GM23248 (cell line): ENCODE results near the gene TUBA1B. TPM values are rescaled to one million over a fixed set of nuclear protein-coding genes. Genes with fewer than 3 reads are reported as not detected.

Source experiments
- DNase-seq: peaks from one replicate; pipeline ENCODE4 v3.0.0-alpha.2; 2015
- H2AFZ ChIP-seq: fragments of 200-600 bp; sonication (generic); 2 replicates; pipeline ENCODE4 v1.6.1; 2016; ENCODE audit warnings: antibody characterized with exemption
- H3F3A ChIP-seq: fragments of 200-600 bp; sonication (generic); 2 replicates; pipeline ENCODE4 v1.6.1; 2016; ENCODE audit warnings: mild to moderate bottlenecking, antibody characterized with exemption, mixed run types; ENCODE audit not compliant: insufficient read depth
- H3K27ac ChIP-seq: fragments of 200-600 bp; sonication (generic); 2 replicates; pipeline ENCODE4 v1.5.1; 2016; ENCODE audit warnings: mild to moderate bottlenecking
- H3K27me3 ChIP-seq: fragments of 200-600 bp; sonication (generic); replicated peaks from 2 replicates; pipeline ENCODE4 v1.6.1; 2016; ENCODE audit warnings: mild to moderate bottlenecking; ENCODE audit not compliant: insufficient read depth
- H3K36me3 ChIP-seq: fragments of 200-600 bp; sonication (generic); 2 replicates; pipeline ENCODE4 v1.6.1; 2016; ENCODE audit warnings: low read depth, mild to moderate bottlenecking
- H3K4me1 ChIP-seq: fragments of 200-600 bp; sonication (generic); 2 replicates; pipeline ENCODE4 v1.6.1; 2016; ENCODE audit warnings: mild to moderate bottlenecking; ENCODE audit not compliant: insufficient read depth
- H3K4me2 ChIP-seq: fragments of 200-600 bp; sonication (generic); one replicate; pipeline ENCODE4 v1.6.1; 2016; ENCODE audit warnings: mild to moderate bottlenecking; ENCODE audit not compliant: unreplicated experiment
- H3K4me3 ChIP-seq: fragments of 200-600 bp; sonication (generic); 2 replicates; pipeline ENCODE4 v1.5.1; 2016; ENCODE audit warnings: mild to moderate bottlenecking
- H3K79me2 ChIP-seq: fragments of 200-600 bp; sonication (generic); 2 replicates; pipeline ENCODE4 v1.6.1; 2016; ENCODE audit warnings: mild to moderate bottlenecking; ENCODE audit not compliant: insufficient read depth
- H3K9ac ChIP-seq: fragments of 200-600 bp; sonication (generic); 2 replicates; pipeline ENCODE4 v1.6.1; 2016; ENCODE audit warnings: mild to moderate bottlenecking
- H3K9me2 ChIP-seq: fragments of 200-600 bp; sonication (generic); 2 replicates; pipeline ENCODE4 v1.6.1; 2016; ENCODE audit warnings: mixed run types, mild to moderate bottlenecking, moderate library complexity; ENCODE audit not compliant: insufficient read depth
- H3K9me3 ChIP-seq: fragments of 200-600 bp; sonication (generic); one replicate; pipeline ENCODE4 v1.6.1; 2017; ENCODE audit warnings: low read depth
- H4K20me1 ChIP-seq: fragments of 200-600 bp; sonication (generic); 2 replicates; pipeline ENCODE4 v1.6.0; 2016; ENCODE audit not compliant: insufficient read depth
- EZH2 ChIP-seq: fragments of 200-600 bp; sonication (generic); IDR thresholded peaks from 2 replicates; pipeline ENCODE4 v1.6.1; 2018; ENCODE audit warnings: antibody characterized with exemption, mild to moderate bottlenecking; ENCODE audit not compliant: insufficient read depth, poor library complexity, severe bottlenecking
- EZH2phosphoT487 ChIP-seq: fragments of 200-600 bp; sonication (generic); IDR thresholded peaks from 2 replicates; pipeline ENCODE4 v1.6.1; 2018; ENCODE audit warnings: antibody characterized with exemption, moderate library complexity, mild to moderate bottlenecking, low read depth; ENCODE audit not compliant: insufficient read depth
- WGBS, 2 experiments: methylation state at CpG; one replicate each; pipeline ENCODE4 v1.1.6; 2015 to 2017; ENCODE audit warnings: low lambda C conversion rate in 2 of 2, low coverage in 1 of 2; ENCODE audit errors: missing lambda C conversion rate in 2 of 2; 5-methylcytosine and 5-hydroxymethylcytosine counted together
- in situ Hi-C: fragments of 300-500 bp; cut with MboI; formaldehyde crosslinking; loops from 2 replicates; pipeline ENCODE4 v1.15.0; 2020
- polyA plus RNA-seq: library from polyadenylated mRNA; unstranded; fragments of >200 nt; fragmentation: Nextera tagmentation; extraction: Ambion mirVana; gene quantifications from 2 replicates; pipeline ENCODE4 v1.2.1, GENCODE V29; 2016
- total RNA-seq: library from RNA; depleted of rRNA; stranded (reverse); fragments of >200 nt; shearing (Covaris generic); gene quantifications from 2 replicates; pipeline ENCODE4 v1.2.3, GENCODE V29; 2014

The TUBA1B gene
- total and polyA plus RNA-seq, 2 experiments from 2014 or later: 1,195 to 1,776 TPM

- no peaks in the 10 kb centered on the region for H4K20me1 ChIP-seq
- WGBS, 2 experiments: 60 to 71% methylated on average over 6 of the region's 6 CpGs
- H3K27ac ChIP-seq: peak overlapping the region; percentile 69
- peak; percentile 56 for DNase-seq
- H3K27me3 ChIP-seq: no peaks in the 10 kb centered on the region
- peak overlapping the region; percentile 85 for H3K4me3 ChIP-seq
- H3K9ac ChIP-seq: peak overlapping the region; percentile 89
- peaks cover 22% of the 10 kb centered on the region for H3K4me1 ChIP-seq
- no peak for TF ChIP-seq EZH2phosphoT487
- TF ChIP-seq EZH2: no peak
- H3K9me3 ChIP-seq: no peaks in the 10 kb centered on the region
- no peaks in the 10 kb centered on the region for H3K36me3 ChIP-seq
- H3K79me2 ChIP-seq: peaks cover 40% of the 10 kb centered on the region
- peak overlapping the region; percentile 96 for H2AFZ ChIP-seq
- peaks cover 19% of the 10 kb centered on the region for H3F3A ChIP-seq
- in situ Hi-C loops: no loop called here
- H3K4me2 ChIP-seq: peak overlapping the region; percentile 79
- H3K9me2 ChIP-seq: no peaks in the 10 kb centered on the region
Measured at GRCh38 chr12:49111206-49111605, 20.0 kb downstream of the TUBA1B start.

DNA sequence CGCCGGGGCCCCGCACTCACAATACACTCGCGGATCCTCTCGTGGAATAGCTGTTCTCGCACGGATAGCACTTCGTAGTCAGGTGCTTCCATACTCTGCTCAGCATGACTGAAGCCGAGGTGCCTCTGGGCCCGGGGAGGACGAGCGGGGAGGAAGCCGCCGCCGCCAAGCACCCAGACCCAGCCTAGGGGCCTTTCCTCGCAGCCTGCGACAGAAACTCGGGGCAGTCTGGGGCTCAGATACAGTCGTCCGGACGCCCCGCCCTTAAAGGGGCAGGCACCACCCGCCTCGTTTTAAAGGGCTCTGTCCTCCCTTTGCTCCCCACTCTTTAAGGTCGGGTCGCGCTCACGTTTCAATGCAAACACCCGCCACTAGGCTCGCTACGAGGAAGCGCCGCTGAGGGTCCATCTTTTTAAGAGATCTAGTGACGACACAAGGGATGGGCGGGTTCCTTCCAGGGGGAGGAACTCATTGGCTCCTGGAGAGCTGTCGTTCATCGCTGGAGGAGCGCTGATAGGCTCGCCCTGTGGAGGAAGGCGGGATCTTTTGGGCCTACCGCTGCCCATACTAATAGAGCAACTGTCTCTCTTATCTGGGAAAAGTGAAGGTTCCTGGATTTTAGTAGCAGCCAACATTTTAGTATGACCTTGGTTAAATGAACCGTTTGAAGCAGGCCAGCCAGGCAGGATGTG, 20.6 kb downstream of the TUBA1B start, which contains the start of gene LMBR1L:
TSS of gene LMBR1L (minus strand) at position 384 of the 692 bp plus-strand sequence. CDS start at position 92, 292 bp downstream.
- WGBS, 2 experiments: 0 to 1% methylated on average over 33 to 40 of the region's 43 CpGs
- in situ Hi-C loops: no loop called here
- H3K9me3 ChIP-seq: no peaks in the 10 kb centered on the region

GRCh38 chr12:49109641-49110463, 21.3 kb downstream of the TUBA1B start:
- in situ Hi-C loops: no loop called here
- H3K9me2 ChIP-seq: no peaks in the 10 kb centered on the region
- no peaks in the 10 kb centered on the region for H3K36me3 ChIP-seq
- peaks cover 53% of the 10 kb centered on the region for H3K79me2 ChIP-seq
- H3K9me3 ChIP-seq: no peaks in the 10 kb centered on the region
- H4K20me1 ChIP-seq: no peaks in the 10 kb centered on the region
- H3K27ac ChIP-seq: peak overlapping the region; percentile 69
- peak overlapping the region; percentile 99 for H3K4me2 ChIP-seq
- no peak for DNase-seq
- H3K27me3 ChIP-seq: no peaks in the 10 kb centered on the region
- TF ChIP-seq EZH2 (no peak), EZH2phosphoT487 (no peak)
- peaks cover 19% of the 10 kb centered on the region for H3F3A ChIP-seq
- peaks cover 28% of the 10 kb centered on the region for H3K4me1 ChIP-seq
- WGBS, 2 experiments: 2 to 3% methylated on average over 25 to 30 of the region's 33 CpGs
- H3K4me3 ChIP-seq: peak overlapping the region; percentile 85
- H2AFZ ChIP-seq: peak overlapping the region; percentile 85
- H3K9ac ChIP-seq: peak overlapping the region; percentile 89

More for the DNA sequence above, 20.6 kb downstream of the TUBA1B start, which contains the start of gene LMBR1L:
- Histone ChIP-seq H3K4me3 (peak within 1 kb of the TSS; percentile 85), H3F3A (peaks cover 19% of the 10 kb centered on the region), H3K27ac (peak within 1 kb of the TSS; percentile 69), H3K9ac (peak within 1 kb of the TSS; percentile 89), H4K20me1 (no peaks in the 10 kb centered on the region), H3K79me2 (peaks cover 46% of the 10 kb centered on the region), H3K4me1 (peaks cover 25% of the 10 kb centered on the region), H3K36me3 (no peaks in the 10 kb centered on the region), H3K4me2 (peak within 1 kb of the TSS; percentile 99), H3K9me2 (no peaks in the 10 kb centered on the region), H3K27me3 (no peaks in the 10 kb centered on the region), H2AFZ (peak within 1 kb of the TSS; percentile 96)
- peak; percentile 100 for DNase-seq
- TF ChIP-seq EZH2: no peak
- no peak for TF ChIP-seq EZH2phosphoT487

DNA sequence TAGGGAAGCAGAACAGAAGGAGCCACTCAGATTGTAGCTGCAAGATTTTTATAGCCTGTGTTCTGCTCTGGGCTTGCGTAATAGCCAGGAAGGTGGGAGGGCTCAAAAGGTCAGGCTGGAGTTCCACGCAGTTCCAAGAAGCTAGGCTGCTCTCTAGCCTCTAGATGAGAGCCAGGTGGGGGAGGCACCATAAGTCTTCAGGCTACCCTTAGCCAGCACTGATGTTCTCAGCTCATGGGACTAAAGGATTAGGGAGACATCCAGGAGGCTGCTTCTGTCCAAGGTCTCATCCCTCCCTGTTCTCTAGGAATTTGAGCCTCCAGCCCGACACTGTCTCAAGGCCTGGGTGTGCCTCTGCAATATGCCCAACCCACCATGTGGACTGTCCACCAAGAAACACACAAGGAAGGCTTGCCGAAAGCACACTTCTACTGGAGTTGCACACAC, 22.2 kb downstream of the TUBA1B start:
- TF ChIP-seq EZH2phosphoT487 (no peak), EZH2 (no peak)
- peak overlapping the region; percentile 89 for H3K9ac ChIP-seq
- peaks cover 62% of the 10 kb centered on the region for H3K79me2 ChIP-seq
- in situ Hi-C loops: no loop called here
- 4 to 7% methylated on average over 4 of the region's 4 CpGs for WGBS, 2 experiments
- no peaks in the 10 kb centered on the region for H3K9me2 ChIP-seq
- DNase-seq: peak; percentile 77
- H3K9me3 ChIP-seq: no peaks in the 10 kb centered on the region
- H3K36me3 ChIP-seq: 0 out of 2 replicates have a peak, but pooled peaks cover 3% of the 10 kb centered on the region
- no peaks in the 10 kb centered on the region for H4K20me1 ChIP-seq
- H3K27ac ChIP-seq: peak overlapping the region; percentile 30
- H2AFZ ChIP-seq: peak overlapping the region; percentile 85; the same call in 1 of the 2 replicates
- H3K27me3 ChIP-seq: no peaks in the 10 kb centered on the region
- H3K4me1 ChIP-seq: peaks cover 28% of the 10 kb centered on the region
- H3K4me2 ChIP-seq: peak overlapping the region; percentile 99
- peak overlapping the region; percentile 85 for H3K4me3 ChIP-seq
- peaks cover 19% of the 10 kb centered on the region for H3F3A ChIP-seq
